WERI-Rb-1 (cell line): ENCODE data around the gene MAP3K14.

Experiments
- DNase-seq: peaks from one replicate; pipeline ENCODE4 v3.0.0-alpha.2; 2020
- H3K27ac ChIP-seq: fragments of 250-450 bp; sonication (Bioruptor Pico); 2 replicates; pipeline ENCODE4 v1.5.1; 2020; ENCODE audit warnings: mild to moderate bottlenecking, moderate library complexity
- H3K27me3 ChIP-seq: fragments of 250-450 bp; sonication (Bioruptor Pico); 2 replicates; pipeline ENCODE4 v1.5.1; 2021; ENCODE audit warnings: mild to moderate bottlenecking, low read depth, moderate library complexity; ENCODE audit not compliant: insufficient read depth, severe bottlenecking
- H3K36me3 ChIP-seq: fragments of 250-450 bp; sonication (Bioruptor Pico); 2 replicates; pipeline ENCODE4 v1.5.1; 2020; ENCODE audit warnings: mild to moderate bottlenecking, moderate library complexity
- H3K4me3 ChIP-seq: 2 replicates; pipeline ENCODE4 v1.5.1; 2011; ENCODE audit warnings: low read depth, mild to moderate bottlenecking, control low read depth, low read length
- H3K9me3 ChIP-seq: fragments of 250-450 bp; sonication (Bioruptor Pico); 2 replicates; pipeline ENCODE4 v1.5.1; 2021; ENCODE audit warnings: mild to moderate bottlenecking, moderate library complexity; ENCODE audit not compliant: severe bottlenecking
- CTCF ChIP-seq: IDR thresholded peaks from 2 replicates; pipeline ENCODE4 v1.5.1; 2011; ENCODE audit warnings: low read depth, mild to moderate bottlenecking, control low read depth, inconsistent platforms, low read length

Gene MAP3K14

GRCh38 chr17:45231481-45232116 lies 85.2 kb downstream of the MAP3K14 start:
- H3K27me3 ChIP-seq: no peaks in the 10 kb centered on the region
- peak; percentile 90 for DNase-seq
- no peaks in the 10 kb centered on the region for H3K36me3 ChIP-seq
- H3K4me3 ChIP-seq: no peak overlapping the region; the same call in 1 of the 2 replicates
- H3K27ac ChIP-seq: peak overlapping the region; percentile 11; the same call in 1 of the 2 replicates
- TF ChIP-seq CTCF: peak; percentile 93
- H3K9me3 ChIP-seq: no peaks in the 10 kb centered on the region

- no peak overlapping the region; the same call in 1 of the 2 replicates for H3K4me3 ChIP-seq
- no peaks in the 10 kb centered on the region for H3K9me3 ChIP-seq
- TF ChIP-seq CTCF: no peak
- no peaks in the 10 kb centered on the region for H3K27me3 ChIP-seq
- H3K27ac ChIP-seq: peak overlapping the region; percentile 11; the same call in 1 of the 2 replicates
- peak; percentile 82 for DNase-seq
- no peaks in the 10 kb centered on the region for H3K36me3 ChIP-seq
These were observed 85.9 kb downstream of the MAP3K14 start for GRCh38 chr17:45230787-45231480.

GRCh38 chr17:45230410-45230786 lies 86.4 kb downstream of the MAP3K14 start:
- no peaks in the 10 kb centered on the region for H3K36me3 ChIP-seq
- DNase-seq: no peak
- no peaks in the 10 kb centered on the region for H3K27me3 ChIP-seq
- H3K27ac ChIP-seq: peak overlapping the region; percentile 11; the same call in 1 of the 2 replicates
- H3K4me3 ChIP-seq: no peak overlapping the region
- TF ChIP-seq CTCF: no peak
- H3K9me3 ChIP-seq: no peaks in the 10 kb centered on the region

- Histone ChIP-seq H3K4me3 (no peak overlapping the region), H3K27me3 (no peaks in the 10 kb centered on the region), H3K9me3 (no peaks in the 10 kb centered on the region), H3K27ac (no peak overlapping the region), H3K36me3 (no peaks in the 10 kb centered on the region)
- no peak for TF ChIP-seq CTCF
- no peak for DNase-seq
These were observed 87.0 kb downstream of the MAP3K14 start for GRCh38 chr17:45229681-45230409.

GRCh38 chr17:45228763-45229539 lies 87.9 kb downstream of the MAP3K14 start:
- Histone ChIP-seq H3K27ac (no peak overlapping the region; the same call in none of the 2 replicates), H3K4me3 (no peak overlapping the region), H3K9me3 (no peaks in the 10 kb centered on the region), H3K36me3 (no peaks in the 10 kb centered on the region), H3K27me3 (no peaks in the 10 kb centered on the region)
- no peak for TF ChIP-seq CTCF
- no peak for DNase-seq
